ENCODE results near the gene OR51M1.

Gene OR51M1

DNA sequence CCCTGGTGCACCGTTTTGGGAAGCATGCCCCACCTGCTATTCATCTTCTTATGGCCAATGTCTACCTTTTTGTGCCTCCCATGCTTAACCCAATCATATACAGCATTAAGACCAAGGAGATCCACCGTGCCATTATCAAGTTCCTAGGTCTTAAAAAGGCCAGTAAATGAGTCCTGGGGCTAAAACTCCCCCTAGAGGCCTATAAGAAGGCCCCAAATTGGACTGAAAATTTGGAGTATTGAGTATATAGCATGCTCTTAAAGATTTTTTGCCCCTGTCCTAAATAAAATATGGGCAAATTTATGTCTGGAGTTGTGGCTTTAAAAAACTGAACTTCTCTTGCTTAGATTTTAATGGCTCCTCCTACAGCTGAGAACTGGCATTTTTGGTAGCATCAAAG lies 6.6 kb downstream of the OR51M1 start:
- DNase-seq, result no peak

GRCh38 chr11:5394091-5394490 lies 10.5 kb downstream of the OR51M1 start:
- DNase-seq, result no peak

- no peak for DNase-seq
These were observed 15.3 kb downstream of the OR51M1 start for GRCh38 chr11:5398936-5399335.

DNA sequence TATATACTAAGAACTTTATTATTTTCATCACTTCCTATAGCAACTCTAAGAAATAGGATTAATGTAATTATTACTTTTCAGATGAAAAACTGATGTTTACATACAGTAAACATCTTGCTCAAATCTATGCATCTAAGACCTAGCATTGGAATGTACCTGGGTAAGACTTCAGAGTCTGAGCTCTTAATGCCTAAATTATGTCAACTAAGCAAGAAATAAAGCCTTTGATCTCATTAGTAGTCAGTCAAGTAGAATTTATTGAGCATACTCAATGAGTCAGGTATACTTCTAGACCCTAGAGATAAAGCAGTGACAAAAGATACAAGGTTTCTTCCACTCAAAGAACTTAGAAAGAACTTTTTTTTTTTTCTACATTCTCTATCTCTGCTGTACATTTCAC lies 21.6 kb downstream of the OR51M1 start:
- no peak for DNase-seq

DNA sequence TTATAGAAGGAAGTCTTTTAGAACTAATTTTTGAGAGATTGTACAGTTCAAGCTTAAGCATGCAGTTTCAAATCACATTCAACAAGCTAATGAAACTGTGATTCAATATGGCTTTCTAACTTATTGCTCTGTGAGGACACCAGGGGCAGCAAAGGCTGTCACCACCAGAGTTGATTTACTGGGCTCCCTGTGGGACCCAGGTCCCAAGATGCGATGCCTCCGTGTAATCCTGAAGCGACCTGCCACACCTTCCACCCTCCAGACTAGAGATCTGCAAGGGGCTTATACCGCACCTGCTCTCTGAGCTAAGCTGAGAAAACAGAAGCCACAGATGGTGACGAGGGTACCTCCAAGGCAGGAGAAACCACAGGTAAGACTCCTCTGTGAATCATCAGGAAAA lies 37.4 kb downstream of the OR51M1 start:
- no peak for DNase-seq

- no peak for DNase-seq
These were observed 38.2 kb downstream of the OR51M1 start, which contains the start of gene OR51Q1 for GRCh38 chr11:5421811-5422210. TSS of gene OR51Q1 (plus strand) at chr11:5422111. CDS start at chr11:5422201, 90 bp downstream.

DNA sequence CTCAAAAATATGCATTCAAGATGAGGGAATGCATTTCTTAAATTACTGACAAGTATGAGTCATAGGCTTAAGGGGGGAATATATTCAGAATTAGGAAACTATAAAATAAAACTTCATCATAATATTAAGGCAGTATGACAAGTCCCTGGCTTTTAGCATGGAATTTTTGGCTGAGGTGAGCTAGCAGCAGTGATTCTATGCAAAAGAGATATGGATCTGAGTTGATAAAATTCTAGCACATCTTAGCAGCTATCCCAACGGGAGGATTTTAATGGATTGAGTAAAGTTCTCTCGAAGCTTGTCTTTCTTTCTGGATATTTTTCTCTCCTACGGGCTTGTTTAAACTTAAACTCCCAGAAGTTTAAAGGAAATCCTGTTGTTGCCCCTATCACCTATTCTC lies 39.5 kb downstream of the OR51M1 start:
- DNase-seq, result no peak

- DNase-seq, result no peak
These were observed 57.8 kb downstream of the OR51M1 start, which contains the start of gene OR51I1 for GRCh38 chr11:5441414-5441813. TSS of gene OR51I1 (minus strand) at chr11:5441514. CDS start at chr11:5441514, 0 bp downstream.
